GM19238 (cell line): ENCODE results near the gene NEURL1.
"Not testable (repeated sequence)": the region's sequence is repeated elsewhere in the genome, so short reads cannot be mapped to it uniquely, and the experiment has no call there.

Experiments
- DNase-seq: peaks from one replicate; pipeline ENCODE4 v3.0.0; 2011; ENCODE audit warnings: low spot score; ENCODE audit not compliant: insufficient read length

NEURL1 gene

DNA sequence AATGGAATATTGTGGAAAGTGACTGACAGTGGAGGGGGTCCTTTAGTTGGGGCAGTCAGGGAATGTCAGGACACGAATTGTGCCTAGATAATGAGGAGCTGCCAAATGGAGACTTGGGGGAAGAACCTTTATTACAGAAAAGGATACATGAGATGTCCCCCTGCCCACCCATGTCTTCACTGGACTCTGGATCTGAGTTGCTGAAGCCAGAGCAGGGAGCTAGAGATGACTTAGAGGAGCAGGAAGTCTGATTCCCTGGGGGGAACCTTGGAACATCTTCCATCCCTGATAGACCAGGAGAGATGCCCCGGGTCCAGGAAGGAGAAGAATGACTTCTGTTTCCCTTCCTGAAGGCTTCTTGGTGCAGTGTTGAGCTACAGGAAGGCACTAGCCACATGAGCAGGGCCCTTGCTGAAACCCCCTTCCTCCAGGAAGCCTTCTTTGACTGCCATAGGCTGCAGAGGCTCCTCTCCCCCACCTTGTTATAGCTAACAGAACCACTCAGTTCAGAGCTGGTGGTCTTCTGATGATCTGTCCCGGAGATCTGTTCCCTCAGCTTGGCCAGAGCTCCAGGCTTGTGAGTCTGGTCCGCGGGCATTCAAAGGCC, 747 bp upstream of the NEURL1 start:
- no peak for DNase-seq

DNA sequence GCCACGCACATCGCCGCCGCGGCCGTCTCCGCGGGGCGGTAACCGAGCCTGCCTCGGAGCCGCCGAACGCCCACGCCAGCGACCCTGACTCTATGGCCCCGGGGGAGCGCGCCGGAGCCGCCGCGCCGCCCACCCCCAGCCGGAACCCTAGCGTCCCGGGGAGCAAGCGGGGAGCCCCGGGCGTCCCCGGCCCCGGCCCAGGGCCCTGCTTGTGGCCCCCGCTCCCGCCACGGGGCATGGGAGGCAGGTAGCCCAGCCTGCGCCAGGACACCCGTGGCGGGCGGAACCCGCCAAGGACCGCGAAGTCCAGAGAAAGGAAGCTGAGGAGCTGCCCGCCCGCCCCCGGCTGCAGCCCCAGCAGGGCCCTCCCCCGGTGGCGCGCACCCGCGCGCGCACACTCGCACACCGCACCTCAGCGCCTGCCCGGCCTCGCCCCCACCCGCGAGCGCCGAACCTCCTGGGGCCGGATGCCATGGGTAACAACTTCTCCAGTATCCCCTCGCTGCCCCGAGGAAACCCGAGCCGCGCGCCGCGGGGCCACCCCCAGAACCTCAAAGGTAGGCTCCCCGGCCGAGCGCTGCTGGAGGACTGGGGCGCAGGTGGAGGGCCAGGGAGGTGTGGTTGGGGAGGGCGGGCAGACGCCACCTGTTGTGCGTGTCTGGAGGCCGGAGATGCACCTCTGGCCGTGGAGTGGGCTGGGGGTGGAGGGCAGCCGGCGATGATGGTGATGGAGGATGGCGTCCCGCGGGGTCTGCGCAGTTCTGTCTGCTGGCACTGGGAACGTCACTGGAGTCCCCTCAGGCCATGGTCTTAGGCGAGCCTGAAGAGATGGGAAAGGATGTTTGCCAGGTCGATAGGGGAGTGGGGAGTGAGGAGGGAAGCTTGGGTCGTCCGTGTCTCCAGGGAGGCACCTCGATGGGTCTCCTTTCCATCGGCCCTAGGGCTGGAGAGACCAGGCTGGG, 692 bp downstream of the NEURL1 start:
- DNase-seq: no peak

DNA sequence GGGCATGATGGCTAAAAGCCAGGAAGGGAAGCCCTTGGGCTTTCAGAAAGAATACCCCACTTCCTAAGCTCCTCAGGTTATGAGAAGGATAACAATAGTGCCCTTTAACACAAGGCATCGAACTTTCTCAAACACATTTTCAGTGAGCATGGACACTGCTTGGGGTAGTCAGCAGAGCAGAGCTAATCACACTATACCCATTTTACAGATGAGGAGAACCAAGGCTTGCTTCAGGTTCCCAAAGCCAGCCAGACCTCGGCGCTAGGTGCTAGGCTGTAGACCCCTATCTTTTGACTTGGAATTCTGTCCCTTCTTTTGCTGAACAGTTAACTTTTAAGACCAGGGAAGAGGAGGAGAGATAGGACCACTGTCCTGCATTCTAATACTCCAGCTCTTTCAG, 1.8 kb downstream of the NEURL1 start:
- no peak for DNase-seq

DNA sequence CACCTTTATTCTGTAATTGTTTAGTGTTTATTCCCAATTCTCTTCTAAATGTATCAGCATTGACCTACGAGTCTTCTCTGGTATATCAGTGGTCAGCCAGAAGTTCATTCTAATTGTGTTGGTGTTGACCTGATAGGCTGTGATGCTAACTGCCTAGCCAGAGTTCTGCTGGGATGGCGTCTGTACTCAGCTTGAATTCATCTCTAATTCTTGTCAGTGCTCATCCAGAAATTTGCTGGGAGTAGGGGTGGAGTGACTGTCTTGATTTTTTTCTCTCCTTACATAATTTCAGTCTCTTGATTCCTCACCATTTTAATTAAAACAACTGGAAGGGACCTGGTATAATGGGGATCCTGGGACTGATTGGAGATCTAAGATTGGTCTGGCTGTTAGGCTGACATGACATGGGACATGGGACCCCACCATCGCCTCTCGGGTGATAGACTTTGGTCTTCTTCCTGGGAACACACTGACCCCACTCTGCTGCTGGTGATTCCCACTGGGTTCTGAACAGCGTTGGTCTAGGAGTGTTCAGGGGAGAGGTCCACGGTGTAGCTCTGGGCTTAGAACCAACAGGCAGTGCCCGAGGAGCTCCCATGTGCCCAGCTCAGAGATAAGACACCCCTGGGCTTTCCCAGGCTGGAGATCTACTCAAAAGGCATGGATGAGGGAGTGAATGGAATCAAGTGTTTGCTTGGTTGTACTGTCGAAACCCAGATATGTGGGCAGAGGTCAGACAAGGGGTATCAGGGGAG, 3.8 kb downstream of the NEURL1 start:
- no peak for DNase-seq

DNA sequence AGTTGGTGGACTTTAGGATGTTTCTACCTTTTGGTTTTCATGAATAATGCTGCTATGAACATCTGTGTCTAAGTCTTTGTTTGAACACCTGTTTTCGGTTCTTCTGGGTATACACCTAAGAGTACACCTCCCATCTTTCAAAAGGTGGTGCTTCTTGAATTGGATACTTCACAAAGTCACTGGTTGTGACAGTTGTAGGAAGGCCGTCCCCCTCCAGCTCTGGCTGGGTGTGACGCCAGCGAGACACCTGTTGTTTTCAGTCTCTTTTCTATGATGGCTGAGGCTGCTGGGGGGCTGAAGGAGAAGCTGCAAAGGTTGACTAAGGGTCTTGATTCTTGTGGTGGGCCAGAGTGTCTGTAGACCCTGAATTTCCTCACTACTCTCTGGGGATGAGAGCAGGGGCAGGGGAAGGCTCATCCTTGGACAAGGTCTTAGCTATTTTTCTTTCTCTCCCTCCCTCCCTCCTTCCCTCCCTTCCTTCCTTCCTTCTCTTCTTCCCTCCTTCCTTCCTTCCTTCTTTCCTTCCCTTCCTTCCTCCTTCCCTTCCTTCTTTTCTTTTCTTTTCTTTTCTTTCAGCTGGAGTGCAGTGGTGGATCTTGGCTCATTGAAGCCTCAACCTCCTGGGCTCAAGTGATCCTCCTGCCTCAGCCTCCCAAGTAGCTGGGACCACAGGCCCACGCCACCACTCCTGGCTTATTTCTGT, 5.6 kb downstream of the NEURL1 start:
- DNase-seq: no peak

DNA sequence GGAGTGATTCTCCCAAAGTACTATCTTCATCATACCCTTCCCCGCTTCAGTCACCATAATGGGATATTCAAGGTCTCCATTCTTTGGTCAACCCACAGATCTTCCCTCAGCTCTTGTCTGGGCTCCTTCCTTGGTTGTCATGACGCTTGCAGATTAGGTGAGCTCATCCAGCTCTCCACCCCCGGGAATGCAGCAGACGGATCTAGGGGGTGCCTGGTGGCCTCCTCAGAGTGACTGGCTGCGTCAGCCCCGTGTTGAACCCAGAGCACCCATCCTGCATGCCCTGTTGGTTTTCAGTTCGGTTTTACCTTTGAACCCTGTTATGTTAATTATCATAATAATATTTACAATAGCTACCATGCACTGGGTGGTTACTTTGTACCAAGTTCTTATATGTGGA, 6.4 kb downstream of the NEURL1 start:
- DNase-seq: no peak

DNA sequence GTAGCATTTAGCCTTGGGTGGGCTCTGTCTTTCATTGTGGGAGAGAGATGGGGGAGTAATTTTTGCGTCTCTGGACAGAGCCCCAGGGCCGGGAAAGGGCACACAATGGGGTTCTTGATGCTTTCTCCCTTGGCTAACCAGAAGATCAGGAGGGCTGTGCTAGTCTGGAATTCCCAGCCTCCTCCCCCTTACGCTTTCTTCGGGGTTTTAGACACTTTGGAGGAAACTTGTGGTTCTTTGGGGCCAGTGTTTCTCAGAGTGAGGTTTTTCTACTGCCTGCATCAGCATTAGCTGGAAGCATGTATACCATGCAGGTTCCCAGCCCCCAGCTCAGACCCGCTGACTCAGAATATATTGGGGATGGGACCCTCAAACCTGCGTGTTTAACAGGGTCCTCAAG, 7.0 kb downstream of the NEURL1 start:
- no peak for DNase-seq

DNA sequence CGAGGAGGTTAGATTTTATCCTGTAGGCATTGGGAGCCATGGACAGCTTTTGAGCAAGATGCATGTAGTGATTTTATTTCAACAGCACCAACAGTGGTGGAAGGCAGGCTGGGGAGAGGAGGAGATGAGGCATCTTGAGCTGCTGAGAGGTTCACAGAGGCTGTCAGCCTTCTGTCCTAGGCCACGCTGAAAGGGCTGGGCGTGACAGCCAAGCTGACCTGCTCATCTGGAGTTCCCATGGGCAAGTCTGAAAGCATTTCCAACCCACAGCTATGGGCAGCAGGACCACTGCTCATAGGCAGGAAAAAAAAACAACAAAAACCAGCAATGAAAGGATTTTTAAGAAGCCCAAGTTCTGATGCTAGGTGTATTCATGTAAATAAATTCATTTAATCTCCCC, 7.7 kb downstream of the NEURL1 start:
- no peak for DNase-seq

DNA sequence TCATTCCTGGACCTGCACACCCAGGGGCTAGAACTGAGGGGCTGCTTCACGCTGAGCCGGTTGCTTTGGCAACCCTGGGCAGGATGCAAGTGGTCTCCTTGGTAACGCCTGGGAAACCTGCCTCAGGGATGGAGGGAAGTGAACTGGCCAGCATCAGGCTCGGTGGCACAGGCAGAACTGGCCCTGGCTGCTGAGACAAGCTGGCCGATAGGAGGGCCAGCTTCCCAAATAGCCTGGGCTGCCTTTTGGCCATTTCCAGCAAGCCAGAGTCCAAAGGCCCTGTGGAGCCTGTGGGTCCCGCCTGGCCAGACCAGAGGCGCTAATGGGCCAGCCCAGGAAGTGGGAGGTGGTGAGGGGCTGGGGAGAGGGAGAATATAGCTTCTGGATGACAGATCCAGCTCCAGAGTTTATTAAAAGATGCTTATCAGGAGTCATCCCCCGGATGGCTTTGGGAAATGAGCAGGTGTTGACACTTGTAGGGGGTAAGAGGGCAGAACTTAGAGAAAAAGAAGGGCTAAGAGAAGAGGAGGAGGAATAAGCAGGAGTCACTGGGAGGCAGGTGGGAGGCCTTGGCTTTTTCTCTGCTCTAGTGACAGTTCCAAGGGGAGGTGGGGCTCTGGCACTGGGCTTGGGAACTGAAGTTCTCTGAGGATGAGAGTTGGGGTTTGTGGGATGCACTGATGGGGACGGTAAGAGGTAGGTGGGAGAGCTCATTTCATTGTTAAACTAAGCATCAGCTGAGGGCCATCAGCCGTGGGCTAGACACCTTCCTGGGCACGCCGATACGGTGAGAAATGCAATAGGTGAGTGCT, 9.6 kb downstream of the NEURL1 start:
- DNase-seq: no peak

DNA sequence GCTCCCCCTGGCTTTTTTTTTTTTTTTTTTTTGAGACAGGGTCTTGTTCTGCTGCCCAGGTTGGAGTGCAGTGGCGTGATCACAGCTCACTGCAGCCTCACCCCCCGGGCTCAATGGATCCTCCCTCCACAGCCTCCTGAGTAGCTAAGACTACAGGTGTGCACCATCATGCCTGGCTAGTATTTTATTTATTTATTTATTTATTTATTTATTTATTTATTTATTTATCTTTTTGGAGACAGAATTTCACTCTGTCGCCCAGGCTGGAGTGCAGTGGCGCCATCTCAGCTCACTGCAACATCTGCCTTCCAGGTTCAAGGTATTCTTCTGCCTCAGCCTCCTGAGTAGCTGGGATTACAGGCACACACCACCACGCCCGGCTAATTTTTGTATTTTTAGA, 10.3 kb downstream of the NEURL1 start:
- not testable (repeated sequence) for DNase-seq

DNA sequence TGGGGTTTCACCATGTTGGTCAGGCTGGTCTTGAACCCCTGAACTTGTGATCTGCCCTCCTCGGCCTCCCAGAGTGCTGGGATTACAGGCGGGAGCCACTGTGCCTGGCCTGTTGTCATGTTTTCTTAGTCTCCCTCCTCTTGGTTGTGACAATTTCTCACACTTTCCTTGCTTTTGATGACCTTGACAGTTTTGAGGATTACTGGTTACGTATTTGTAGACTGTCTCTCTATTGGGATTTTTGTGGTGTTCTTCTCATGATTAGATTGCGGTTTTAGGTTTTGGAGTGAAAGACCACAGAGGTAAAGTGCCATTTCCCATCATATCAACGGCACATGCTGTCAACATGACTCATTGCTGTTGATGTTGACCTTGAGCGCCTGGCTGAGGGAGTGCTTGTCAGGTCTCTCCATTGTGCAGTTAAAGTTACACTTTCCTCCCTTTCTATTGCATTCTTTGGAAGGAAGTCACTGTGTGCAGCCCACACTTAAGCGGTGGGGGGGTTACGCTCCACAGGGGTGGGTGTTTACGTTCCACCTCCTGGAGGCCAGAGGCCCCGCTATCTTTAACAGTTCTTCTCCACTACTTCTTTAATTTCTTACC, 10.8 kb downstream of the NEURL1 start:
- DNase-seq: no peak

DNA sequence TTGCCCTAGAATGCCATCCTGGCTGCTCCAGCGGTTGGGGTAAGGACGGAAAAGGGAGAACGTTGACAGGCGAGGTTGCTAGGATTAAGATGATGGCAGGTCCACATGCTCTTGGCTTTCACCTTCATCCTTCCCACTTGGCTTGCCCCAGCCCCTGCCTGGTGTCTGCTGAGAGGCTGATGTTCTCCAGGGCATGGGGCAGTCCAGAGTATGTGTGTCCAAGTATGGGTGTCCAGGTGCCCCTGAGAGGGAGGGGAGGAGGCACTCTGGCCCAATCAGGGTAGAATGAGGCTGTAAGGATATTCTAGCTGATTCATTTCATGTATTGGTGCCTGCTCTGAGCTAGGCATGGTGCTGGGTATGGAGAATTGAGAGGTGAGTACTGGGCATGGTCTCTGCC, 12.6 kb downstream of the NEURL1 start:
- DNase-seq: no peak

DNA sequence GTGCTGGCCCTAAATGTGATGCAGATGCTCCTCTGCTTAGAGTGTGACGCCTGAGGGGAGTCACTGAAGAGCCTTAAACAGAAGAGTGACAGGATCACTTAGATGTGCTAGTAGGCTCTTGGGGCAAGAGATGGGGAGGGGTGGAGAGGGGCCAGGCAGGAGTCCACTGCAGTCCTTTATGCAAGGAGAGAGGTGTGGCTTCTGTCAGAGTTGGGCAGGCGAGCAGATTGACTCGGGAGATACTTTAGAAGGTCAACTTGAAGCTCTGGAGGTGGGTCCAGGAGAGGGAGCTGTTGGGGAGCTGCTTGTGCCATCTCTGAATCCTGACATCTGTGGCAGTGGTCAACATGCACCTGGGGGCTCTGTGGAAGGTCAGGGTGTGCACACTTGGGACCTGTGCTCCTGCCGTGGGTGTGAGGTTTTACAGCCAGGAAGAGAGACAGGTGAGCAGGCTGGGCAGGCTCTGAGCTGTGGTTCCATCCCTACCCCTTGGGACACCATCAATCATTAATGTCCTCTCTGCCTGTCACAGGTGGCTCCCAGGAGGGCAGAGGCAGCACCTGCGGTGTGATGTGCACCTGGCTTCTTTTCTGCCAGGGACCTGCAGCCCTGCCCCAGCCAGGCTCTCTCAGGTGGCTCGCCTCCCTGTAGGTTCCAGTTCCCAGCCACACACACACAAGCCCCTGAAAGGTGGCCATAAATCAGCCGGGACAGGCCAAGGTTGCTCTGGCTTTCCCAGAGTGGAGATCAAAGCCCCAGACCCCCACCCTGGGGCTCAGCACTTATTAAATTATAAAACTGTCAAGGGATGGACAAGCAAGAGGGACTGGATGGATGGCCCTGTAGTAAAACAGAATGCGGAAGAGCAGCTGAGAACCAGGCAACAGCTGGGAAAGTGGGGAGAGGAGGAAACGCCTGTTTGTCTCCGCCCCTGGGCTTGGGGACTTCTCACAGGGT, 14.0 kb downstream of the NEURL1 start:
- no peak for DNase-seq

DNA sequence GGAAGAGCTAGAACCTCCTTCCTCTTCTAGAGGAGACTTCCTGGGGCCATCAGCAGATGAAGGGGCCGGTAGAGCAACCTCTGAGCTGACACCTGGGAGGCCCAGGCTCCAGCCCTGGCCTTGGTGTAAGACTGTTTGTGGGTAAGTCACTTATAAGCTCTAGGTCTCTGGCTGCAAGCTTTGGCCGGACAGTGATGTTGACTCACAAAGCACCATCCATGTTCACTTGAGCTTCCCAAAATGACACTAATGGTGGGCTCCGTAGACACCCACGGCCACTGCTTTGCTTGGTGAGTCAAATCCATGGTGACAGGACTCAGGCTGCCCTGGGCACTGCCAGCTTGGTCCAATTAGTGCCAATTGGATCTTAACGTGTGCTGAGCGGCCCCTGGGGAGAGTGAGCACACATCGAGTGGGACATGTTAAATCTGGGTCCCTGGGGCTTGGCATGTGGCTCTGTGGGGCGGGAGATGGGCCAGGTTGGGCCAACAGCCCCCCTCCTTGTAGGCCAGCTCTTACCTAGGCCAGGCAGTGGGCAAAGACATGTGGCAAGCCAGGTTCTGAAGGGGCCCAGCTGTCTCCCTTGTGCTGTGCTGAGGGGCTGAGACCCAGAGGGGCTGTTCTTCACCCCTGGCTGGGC, 16.7 kb downstream of the NEURL1 start:
- no peak for DNase-seq

DNA sequence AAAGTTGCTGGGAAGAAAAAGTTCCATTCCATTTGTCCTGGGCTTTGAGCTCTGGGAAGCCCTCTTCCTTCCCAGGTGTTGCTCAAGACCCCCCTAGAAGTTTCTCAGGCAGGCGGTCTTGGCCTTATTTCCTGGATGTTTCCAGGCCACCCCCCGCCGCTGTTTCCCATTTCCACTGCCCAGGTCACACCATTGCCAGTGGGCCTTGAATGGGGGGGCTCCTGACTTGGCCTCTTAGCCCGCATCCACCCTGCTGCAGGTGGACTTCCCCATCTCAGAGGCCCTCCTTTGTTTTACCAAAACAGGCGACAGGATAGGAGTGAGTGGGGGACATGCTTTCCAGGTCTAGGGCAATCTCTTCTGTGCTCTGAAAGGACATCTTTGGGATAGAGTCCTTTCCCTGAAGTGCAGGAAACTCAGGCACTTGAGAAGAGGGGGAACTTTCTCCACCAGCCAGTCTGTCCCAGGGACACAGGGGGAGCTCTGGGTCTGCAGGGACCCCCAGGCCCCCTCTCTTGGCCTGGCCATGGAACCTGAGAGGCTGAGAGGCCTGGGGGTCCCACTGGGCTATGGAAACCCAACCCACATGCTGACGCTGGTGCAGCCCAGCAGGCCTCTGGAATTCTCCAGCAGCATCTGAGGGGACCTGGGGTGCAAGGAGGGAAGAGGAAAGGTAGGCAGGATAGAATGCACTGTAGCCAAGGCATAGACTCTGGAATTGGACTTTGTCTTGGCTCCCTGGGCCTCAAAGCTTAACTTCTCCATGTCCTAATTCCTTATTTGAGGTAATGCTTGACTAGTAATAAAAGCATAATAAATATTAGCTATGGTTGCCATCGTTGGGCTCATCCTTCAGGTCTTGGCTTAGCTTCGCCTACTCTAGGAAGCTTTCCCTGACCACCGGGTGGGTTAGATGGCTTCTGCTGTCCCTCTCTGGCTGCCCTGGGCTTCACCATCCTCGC, 17.6 kb downstream of the NEURL1 start:
- DNase-seq: no peak

DNA sequence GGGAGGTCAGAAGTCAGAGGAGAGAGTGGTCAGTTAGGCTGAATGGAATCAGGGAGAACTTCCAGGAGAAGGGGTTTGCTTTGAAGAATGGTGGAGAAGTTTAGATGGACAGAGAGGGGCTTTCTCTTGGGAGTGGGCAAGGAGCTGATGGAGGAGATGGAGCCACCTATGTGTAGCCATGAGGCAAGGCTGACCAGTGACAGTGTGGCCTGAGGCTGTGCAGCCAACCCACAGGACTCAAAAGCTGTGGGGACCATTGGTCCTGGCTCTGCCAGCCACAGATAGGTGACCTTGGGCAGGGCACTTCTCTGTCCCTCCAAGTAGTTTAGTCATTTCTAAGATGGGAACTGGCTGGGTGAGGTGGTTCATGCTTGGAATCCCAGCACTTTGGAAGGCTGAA, 18.7 kb downstream of the NEURL1 start:
- DNase-seq: no peak

DNA sequence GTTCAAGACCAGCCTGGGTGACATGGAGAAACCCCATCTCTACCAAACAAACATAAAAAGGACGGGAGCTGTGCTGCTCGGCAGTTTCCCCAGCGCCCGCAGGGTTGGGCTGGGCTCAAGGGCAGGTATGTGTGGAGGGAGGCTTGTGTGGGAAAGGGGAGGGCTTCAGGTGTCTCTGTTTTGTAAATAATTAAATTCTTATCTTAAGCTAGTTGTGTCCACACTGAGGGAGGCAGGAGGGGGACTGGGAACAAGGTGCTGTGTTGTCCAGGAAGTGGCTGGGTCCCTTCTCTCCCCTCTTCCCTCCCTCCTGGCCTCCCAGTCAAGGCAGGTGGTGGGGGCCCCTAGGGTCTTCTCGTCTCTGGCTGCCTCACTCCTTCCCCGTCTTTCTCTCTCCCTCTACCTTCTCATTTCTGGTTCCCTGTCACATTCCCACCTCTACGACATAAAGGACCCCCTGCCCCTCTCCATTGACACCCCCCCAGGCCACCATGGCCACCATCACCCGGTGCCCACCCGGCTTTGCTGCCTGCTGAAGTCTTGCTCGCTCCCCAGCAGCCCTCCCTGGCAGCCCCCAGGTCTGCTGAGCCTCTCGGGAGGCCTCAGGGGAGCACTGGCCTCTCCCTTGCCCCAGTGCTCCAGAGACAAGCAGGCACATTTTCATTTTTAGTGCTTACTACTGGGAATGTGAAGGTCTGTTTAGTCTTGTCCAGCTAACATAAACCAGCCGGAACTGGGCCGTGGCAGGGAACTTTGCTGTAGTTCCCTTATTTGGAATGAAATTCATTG, 19.3 kb downstream of the NEURL1 start:
- DNase-seq: no peak
